ENCODE measurements around the gene CEMIP2.

- TF ChIP-seq, protein P1, sequence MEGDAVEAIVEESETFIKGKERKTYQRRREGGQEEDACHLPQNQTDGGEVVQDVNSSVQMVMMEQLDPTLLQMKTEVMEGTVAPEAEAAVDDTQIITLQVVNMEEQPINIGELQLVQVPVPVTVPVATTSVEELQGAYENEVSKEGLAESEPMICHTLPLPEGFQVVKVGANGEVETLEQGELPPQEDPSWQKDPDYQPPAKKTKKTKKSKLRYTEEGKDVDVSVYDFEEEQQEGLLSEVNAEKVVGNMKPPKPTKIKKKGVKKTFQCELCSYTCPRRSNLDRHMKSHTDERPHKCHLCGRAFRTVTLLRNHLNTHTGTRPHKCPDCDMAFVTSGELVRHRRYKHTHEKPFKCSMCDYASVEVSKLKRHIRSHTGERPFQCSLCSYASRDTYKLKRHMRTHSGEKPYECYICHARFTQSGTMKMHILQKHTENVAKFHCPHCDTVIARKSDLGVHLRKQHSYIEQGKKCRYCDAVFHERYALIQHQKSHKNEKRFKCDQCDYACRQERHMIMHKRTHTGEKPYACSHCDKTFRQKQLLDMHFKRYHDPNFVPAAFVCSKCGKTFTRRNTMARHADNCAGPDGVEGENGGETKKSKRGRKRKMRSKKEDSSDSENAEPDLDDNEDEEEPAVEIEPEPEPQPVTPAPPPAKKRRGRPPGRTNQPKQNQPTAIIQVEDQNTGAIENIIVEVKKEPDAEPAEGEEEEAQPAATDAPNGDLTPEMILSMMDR (IDR thresholded peaks at IDR 0.05; ENCODE audit: insufficient read depth, low read length) = no peak
- TF ChIP-seq POLR2AphosphoS5 (IDR thresholded peaks at IDR 0.05; ENCODE audit: low read depth) = no peak
- TF ChIP-seq SPI1 (IDR thresholded peaks at IDR 0.05; ENCODE audit: borderline replicate concordance, low read depth) = no peak
- TF ChIP-seq GABPA (IDR thresholded peaks at IDR 0.05; ENCODE audit: low read depth) = no peak
- TF ChIP-seq, protein P2, sequence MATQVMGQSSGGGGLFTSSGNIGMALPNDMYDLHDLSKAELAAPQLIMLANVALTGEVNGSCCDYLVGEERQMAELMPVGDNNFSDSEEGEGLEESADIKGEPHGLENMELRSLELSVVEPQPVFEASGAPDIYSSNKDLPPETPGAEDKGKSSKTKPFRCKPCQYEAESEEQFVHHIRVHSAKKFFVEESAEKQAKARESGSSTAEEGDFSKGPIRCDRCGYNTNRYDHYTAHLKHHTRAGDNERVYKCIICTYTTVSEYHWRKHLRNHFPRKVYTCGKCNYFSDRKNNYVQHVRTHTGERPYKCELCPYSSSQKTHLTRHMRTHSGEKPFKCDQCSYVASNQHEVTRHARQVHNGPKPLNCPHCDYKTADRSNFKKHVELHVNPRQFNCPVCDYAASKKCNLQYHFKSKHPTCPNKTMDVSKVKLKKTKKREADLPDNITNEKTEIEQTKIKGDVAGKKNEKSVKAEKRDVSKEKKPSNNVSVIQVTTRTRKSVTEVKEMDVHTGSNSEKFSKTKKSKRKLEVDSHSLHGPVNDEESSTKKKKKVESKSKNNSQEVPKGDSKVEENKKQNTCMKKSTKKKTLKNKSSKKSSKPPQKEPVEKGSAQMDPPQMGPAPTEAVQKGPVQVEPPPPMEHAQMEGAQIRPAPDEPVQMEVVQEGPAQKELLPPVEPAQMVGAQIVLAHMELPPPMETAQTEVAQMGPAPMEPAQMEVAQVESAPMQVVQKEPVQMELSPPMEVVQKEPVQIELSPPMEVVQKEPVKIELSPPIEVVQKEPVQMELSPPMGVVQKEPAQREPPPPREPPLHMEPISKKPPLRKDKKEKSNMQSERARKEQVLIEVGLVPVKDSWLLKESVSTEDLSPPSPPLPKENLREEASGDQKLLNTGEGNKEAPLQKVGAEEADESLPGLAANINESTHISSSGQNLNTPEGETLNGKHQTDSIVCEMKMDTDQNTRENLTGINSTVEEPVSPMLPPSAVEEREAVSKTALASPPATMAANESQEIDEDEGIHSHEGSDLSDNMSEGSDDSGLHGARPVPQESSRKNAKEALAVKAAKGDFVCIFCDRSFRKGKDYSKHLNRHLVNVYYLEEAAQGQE (IDR thresholded peaks at IDR 0.05; ENCODE audit: insufficient replicate concordance, low read depth) = no peak
Observed at GRCh38 chr9:71646131-71646530, 122.2 kb downstream of the CEMIP2 start.

All from HL-60 (cell line).